DND-41 (cell line): ENCODE results near the gene NAB2.

Source experiments
- ATAC-seq: fragments of 200-7000 bp; cut with Tn5 transposase; 3 replicates; pipeline ENCODE4 v1.9.1; 2021; ENCODE audit warnings: low read depth; ENCODE audit not compliant: insufficient read depth
- DNase-seq: peaks from one replicate; pipeline ENCODE4 v3.0.0-alpha.2; 2020
- H2AFZ ChIP-seq: 2 replicates; pipeline ENCODE4 v1.6.0; 2012; ENCODE audit warnings: low read depth, low read length
- H3K27ac ChIP-seq: 2 replicates; pipeline ENCODE4 v1.5.1; 2012; ENCODE audit warnings: low read length, inconsistent platforms
- H3K27me3 ChIP-seq: fragments of 200-600 bp; sonication (generic); 2 replicates; pipeline ENCODE4 v1.6.0; 2012; ENCODE audit warnings: low read length, mild to moderate bottlenecking, inconsistent platforms; ENCODE audit not compliant: insufficient read depth, poor library complexity
- H3K36me3 ChIP-seq: 2 replicates; pipeline ENCODE4 v1.5.1; 2012; ENCODE audit warnings: low read length, inconsistent platforms; ENCODE audit not compliant: insufficient read depth
- H3K4me1 ChIP-seq: 2 replicates; pipeline ENCODE4 v1.5.1; 2012; ENCODE audit warnings: mild to moderate bottlenecking, low read length; ENCODE audit not compliant: insufficient read depth
- H3K4me2 ChIP-seq: 2 replicates; pipeline ENCODE4 v1.6.0; 2012; ENCODE audit warnings: mild to moderate bottlenecking, moderate library complexity, low read length, inconsistent platforms; ENCODE audit not compliant: insufficient read depth
- H3K4me3 ChIP-seq, 2 experiments: fragments of 200-600 bp in 1 of 2; shearing (Covaris generic) in 1 of 2; 2 replicates each; pipeline ENCODE4 v1.5.1; 2012 to 2016; ENCODE audit warnings: inconsistent platforms in 2 of 2, low read length in 2 of 2, mild to moderate bottlenecking in 2 of 2, low read depth in 1 of 2, moderate library complexity in 1 of 2
- H3K79me2 ChIP-seq: 2 replicates; pipeline ENCODE4 v1.6.0; 2012; ENCODE audit warnings: low read length, inconsistent platforms; ENCODE audit not compliant: insufficient read depth
- H3K9ac ChIP-seq: 2 replicates; pipeline ENCODE4 v1.6.0; 2012; ENCODE audit warnings: low read depth, mild to moderate bottlenecking, inconsistent platforms, low read length, moderate library complexity
- H3K9me3 ChIP-seq: 2 replicates; pipeline ENCODE4 v1.5.1; 2012; ENCODE audit warnings: low read length, moderate library complexity, mild to moderate bottlenecking, inconsistent platforms; ENCODE audit not compliant: insufficient read depth, severe bottlenecking
- H4K20me1 ChIP-seq: 2 replicates; pipeline ENCODE4 v1.6.0; 2012; ENCODE audit warnings: low read length; ENCODE audit not compliant: insufficient read depth
- EZH2 ChIP-seq: IDR thresholded peaks from 3 replicates; pipeline ENCODE4 v1.6.1; 2012; ENCODE audit warnings: borderline replicate concordance, low read depth, mild to moderate bottlenecking, moderate library complexity, low read length, inconsistent platforms; ENCODE audit not compliant: severe bottlenecking
- TF ChIP-seq, protein P1 (sequence below): IDR thresholded peaks from 2 replicates; pipeline ENCODE4 v1.5.1; 2012; ENCODE audit warnings: borderline replicate concordance, low read length, moderate library complexity, mild to moderate bottlenecking; ENCODE audit not compliant: poor library complexity, severe bottlenecking; ENCODE audit errors: extremely low read depth

Gene NAB2

DNA sequence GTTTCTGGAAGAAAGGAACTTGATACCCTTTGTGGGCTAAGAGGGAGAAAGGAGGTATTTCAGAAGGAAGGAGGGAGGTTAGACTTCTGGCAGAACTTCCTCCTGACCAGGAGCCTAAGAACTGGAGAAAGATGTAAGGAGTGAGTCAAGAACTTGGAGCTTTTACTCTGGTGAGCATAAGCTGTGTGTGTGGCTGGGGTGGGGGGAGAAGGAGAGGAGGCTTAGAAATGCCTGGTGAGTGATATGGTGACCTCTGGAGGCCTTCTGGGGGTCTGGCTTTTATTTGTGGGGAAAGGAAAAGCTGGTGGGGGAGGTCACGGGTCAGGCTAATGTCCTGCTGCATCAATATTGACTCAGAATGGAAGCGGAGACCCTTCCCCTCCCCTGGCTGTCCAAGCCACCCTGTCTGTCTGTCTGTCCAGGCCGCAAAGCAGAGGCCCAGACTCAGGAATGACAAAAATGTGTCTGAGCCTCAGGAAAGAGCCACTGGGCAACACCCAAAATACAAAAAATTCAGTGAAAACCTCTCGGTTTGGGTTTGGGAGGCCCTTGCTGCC, 44.2 kb downstream of the NAB2 start:
- Histone ChIP-seq H3K4me2 (no peak overlapping the region), H3K79me2 (no peaks in the 10 kb centered on the region), H4K20me1 (no peaks in the 10 kb centered on the region), H3K27ac (no peak overlapping the region), H3K4me3 (no peak overlapping the region), H2AFZ (no peak overlapping the region), H3K27me3 (peaks cover 21% of the 10 kb centered on the region), H3K4me1 (peaks cover 6% of the 10 kb centered on the region), H3K9me3 (no peaks in the 10 kb centered on the region), H3K36me3 (no peaks in the 10 kb centered on the region), H3K9ac (no peak overlapping the region)
- no peak for ATAC-seq
- TF ChIP-seq, protein P1, sequence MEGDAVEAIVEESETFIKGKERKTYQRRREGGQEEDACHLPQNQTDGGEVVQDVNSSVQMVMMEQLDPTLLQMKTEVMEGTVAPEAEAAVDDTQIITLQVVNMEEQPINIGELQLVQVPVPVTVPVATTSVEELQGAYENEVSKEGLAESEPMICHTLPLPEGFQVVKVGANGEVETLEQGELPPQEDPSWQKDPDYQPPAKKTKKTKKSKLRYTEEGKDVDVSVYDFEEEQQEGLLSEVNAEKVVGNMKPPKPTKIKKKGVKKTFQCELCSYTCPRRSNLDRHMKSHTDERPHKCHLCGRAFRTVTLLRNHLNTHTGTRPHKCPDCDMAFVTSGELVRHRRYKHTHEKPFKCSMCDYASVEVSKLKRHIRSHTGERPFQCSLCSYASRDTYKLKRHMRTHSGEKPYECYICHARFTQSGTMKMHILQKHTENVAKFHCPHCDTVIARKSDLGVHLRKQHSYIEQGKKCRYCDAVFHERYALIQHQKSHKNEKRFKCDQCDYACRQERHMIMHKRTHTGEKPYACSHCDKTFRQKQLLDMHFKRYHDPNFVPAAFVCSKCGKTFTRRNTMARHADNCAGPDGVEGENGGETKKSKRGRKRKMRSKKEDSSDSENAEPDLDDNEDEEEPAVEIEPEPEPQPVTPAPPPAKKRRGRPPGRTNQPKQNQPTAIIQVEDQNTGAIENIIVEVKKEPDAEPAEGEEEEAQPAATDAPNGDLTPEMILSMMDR = no peak
- TF ChIP-seq EZH2 = no peak
- DNase-seq = no peak

- H3K9ac ChIP-seq = no peak overlapping the region
- no peaks in the 10 kb centered on the region for H4K20me1 ChIP-seq
- H3K4me3 ChIP-seq = no peak overlapping the region
- H3K4me2 ChIP-seq = no peak overlapping the region
- H3K27ac ChIP-seq = no peak overlapping the region
- H2AFZ ChIP-seq = no peak overlapping the region
- H3K79me2 ChIP-seq = no peaks in the 10 kb centered on the region
- H3K27me3 ChIP-seq = peaks cover 21% of the 10 kb centered on the region
- H3K9me3 ChIP-seq = no peaks in the 10 kb centered on the region
- H3K36me3 ChIP-seq = no peaks in the 10 kb centered on the region
- no peak for ATAC-seq
- H3K4me1 ChIP-seq = peaks cover under 1% of the 10 kb centered on the region; the same call in 1 of the 2 replicates
- no peak for DNase-seq
- no peak for TF ChIP-seq EZH2
Observed at GRCh38 chr12:57133916-57134315, 45.0 kb downstream of the NAB2 start.

- DNase-seq (no peak), ATAC-seq (no peak)
- H3K9ac ChIP-seq = no peak overlapping the region
- H3K4me3 ChIP-seq = no peak overlapping the region
- H4K20me1 ChIP-seq = no peaks in the 10 kb centered on the region
- H3K27me3 ChIP-seq = peaks cover 17% of the 10 kb centered on the region
- H3K36me3 ChIP-seq = no peaks in the 10 kb centered on the region
- H3K4me1 ChIP-seq = no peaks in the 10 kb centered on the region
- TF ChIP-seq, protein P1 = no peak
- no peak for TF ChIP-seq EZH2
- H2AFZ ChIP-seq = no peak overlapping the region
- no peaks in the 10 kb centered on the region for H3K9me3 ChIP-seq
- no peak overlapping the region for H3K4me2 ChIP-seq
- no peak overlapping the region for H3K27ac ChIP-seq
- no peaks in the 10 kb centered on the region for H3K79me2 ChIP-seq
Observed at GRCh38 chr12:57134949-57135348, 46.0 kb downstream of the NAB2 start.

DNA sequence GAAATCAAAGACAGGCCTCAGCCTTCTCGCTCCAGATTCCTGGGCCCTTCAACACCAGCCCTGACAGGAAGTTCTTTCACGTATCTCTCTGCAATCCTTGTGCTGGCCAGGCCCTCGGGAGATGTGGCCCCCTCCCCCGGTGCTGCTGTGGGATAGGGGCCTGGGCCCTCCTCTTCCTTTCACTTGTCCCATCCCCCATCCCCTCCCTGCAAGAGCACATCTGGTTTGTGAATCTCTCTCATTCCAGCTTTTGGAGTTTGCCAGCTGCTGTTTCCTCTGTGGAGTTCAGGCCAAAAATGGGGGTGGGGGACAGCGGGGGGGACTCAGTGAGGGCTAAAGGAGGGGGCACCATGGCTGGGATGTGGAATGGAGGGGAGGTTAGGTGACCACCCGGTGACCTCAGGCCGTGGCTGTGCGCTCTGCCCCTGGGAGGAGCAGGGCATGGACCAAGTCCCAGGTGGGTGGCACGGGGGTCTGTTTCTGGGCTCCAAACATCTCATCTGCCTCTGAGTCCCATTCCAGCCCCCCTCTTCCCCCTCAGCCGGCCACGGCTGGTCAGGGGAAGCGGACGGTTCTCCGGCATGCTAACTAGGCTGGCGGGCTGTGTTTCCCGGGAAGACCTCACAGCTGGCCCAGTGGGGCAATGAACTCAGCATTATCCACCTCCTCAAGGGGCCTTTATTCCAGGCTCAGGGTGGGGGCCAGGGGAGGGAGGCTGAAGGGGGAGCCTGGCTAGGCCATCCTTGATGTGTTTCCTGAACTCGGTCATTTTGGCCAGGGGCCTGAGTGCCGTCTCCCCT, 46.8 kb downstream of the NAB2 start:
- no peaks in the 10 kb centered on the region for H3K4me1 ChIP-seq

More for the DNA sequence above, 46.8 kb downstream of the NAB2 start:
- Histone ChIP-seq H3K4me2 (no peak overlapping the region), H3K9me3 (no peaks in the 10 kb centered on the region), H3K9ac (no peak overlapping the region), H3K27me3 (peaks cover 17% of the 10 kb centered on the region), H4K20me1 (no peaks in the 10 kb centered on the region), H3K79me2 (no peaks in the 10 kb centered on the region), H3K4me3 (no peak overlapping the region), H2AFZ (no peak overlapping the region), H3K27ac (no peak overlapping the region), H3K36me3 (no peaks in the 10 kb centered on the region)
- ATAC-seq = no peak
- no peak for TF ChIP-seq EZH2
- TF ChIP-seq, protein P1 = no peak
- no peak for DNase-seq
